NCI-H524 treated with DMSO at 0.1 percent for 48 hours (cell line): Measurements from ENCODE around the gene MARCHF10.
"Not testable (repeated sequence)": the region's sequence is repeated elsewhere in the genome, so short reads cannot be mapped to it uniquely, and the experiment has no call there.

ENCODE experiments used
- DNase-seq: peaks from one replicate; lab custom pipeline; 2025; lab: John Stamatoyannopoulos, UW

MARCHF10 gene

DNA sequence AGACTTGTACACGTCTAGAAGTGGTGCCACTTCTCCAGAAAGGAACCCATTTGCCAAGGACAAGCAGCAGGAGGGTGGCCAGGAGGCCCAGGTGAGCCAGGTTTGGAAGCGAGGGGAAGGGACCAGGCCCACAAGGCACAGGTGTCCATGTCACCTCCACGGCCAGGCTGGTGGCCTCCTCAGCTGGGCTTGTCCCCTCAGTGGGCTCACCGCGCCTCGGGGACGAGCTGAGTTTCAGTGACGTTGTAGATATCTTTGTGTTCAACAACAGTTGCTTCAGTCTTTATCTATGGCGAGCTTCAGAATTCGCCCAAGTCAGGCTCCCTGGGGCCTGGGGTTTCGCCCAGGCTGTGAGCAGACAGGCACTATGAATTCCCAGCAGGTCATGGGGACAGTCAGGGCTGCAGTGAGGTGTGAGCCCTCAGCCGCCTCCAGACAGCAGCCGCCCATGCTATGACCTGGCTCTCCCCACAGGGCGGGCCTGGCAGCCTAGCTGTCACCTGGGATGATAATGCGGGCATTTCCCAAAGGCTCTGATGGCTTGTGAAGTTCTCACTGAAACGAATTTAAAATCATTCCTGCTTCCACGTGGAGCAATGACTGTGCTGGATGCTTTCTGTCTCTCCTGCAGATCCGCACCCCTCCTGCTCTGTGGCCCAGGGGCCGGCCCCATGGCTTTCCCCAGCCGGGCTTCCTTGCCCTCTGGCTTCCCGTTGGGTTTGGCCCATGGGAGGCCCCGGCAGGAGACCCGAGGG is 91.1 kb downstream of the MARCHF10 start:
- DNase-seq, result no peak

DNA sequence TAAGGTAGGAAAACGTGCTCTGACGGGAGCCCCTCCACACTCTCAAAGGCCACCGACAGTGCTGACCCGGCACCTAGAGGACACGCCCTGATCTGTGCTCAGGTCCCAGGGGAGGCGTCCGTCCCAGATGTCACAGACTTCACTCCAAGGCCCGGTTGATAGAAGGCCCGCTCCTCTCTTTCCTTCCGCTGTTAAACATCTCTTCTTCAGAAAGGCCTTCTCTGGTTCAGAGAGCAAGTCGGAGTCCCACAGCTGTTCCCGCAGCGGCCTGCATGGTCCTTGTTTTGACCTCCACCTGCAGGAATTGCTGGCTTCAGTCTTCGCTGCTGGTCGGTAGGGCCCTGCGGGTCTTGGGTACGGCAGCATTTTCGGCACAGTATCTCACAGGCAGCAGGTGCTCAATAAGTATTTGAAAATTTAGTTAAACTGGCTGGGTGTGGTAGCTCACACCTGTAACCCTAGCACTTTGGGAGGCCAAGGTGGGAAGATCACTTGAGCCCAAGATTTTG is 92.2 kb downstream of the MARCHF10 start:
- no peak for DNase-seq

DNA sequence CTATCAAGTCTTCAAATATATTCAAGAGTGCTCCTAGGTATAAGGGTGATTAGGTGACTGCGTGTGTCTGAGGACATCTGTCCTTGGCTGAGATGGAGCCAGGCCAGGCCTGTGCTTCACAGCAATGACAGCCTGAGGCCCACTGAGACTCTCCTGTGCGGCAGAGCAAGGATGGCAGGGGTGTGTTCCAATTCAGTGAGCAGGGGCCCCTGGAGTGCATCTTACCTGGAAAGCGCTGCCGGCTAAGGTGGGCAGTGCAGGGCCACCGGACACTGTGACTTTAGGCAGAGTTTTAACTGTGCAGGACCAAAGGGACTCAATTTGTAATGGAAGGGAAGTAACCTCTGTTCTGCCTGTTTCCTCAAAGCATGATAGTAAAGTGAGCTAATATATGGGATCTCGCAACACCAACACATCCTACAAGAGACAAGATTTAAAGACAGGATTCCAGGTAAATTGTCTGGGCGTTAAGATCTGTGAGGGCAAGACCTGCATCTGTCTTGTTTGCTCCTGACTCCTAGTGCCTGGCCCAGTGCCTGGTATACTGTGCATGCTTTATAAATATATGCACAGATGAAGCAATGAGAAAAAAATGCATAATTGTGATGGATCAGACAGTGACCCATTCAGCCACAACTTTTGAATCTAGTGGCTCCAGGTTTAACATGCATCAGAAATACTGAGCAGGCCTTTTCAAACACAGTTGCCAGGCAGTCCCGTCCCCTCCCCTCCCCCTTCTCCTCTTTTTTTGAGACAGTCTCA is 93.9 kb downstream of the MARCHF10 start:
- DNase-seq, result peak; percentile 68

DNA sequence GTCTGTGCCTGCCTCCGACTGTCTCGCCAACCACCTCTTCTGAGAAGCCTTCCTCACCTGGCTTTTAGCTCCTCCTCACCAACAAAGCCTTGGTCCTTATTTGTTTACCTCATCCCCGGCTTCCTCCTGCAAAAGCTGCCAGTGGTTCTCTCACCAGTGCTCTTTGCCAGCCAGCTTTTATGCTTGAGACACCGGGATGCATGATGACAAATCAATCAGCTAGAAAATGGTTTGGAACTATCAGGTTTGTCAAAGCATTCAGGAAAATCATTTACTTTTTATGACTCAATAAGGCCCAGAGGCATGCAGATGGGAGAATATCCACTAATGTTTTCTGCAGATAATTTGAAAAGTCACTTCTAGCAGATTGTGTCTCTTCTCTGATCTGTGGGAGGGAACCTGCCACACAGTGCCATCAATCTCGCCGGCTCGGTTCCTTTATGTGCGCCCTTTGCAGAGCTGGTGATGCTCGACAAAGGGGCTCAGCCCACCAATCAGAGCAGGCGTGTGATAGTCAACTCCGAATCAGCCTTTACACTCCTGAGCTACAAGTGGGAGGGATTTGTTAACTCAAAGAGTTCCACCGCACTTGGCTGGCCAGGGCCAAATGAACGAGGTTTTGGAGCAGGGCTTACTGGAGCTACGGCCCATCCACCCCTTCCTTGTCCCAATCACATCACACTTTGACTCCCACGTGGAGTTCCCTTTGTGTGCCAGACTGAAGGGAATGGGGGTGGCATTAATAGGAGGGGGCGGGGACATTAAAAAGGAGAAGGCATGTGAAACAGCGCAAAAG is 94.8 kb downstream of the MARCHF10 start:
- DNase-seq, result no peak

DNA sequence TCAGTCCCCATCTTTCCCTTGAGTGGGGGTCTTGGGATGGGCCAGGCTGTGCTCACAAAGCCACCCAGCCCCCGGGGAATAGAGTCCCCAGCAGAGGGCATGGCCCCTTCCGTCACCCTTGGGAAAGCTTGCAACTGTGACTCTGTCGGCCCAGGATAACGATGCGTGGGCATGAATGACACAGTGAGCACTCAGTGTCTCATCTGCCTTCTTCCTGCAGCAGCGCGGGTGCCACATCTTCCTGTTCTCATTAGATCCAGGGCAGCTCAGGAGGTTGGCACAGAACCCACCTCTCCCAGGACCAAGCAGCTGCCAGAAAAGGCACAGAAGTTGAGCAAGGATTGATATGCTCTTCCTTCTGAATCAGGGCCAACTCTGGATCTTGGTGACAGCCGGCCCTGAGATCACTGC is 95.9 kb downstream of the MARCHF10 start:
- DNase-seq, result no peak

DNA sequence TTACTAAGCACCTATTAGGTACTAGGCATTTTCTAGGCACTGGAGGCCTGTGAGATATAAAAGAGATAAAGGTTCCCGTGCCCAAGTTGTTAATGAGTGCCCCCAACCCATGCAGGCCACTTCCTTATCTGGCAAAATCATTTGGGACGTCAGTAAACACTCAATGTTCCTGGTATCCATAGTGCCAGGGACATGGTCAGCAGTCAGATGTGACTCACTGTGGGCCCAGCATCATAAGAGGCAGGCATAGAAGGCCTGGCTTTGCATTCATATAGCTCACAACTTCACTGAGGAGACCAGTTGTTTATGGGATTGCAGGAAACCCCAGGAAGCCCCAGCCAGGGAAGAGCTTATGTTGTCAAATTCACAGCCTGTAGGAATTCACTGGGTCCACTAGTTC is 99.5 kb downstream of the MARCHF10 start:
- DNase-seq, result no peak

DNA sequence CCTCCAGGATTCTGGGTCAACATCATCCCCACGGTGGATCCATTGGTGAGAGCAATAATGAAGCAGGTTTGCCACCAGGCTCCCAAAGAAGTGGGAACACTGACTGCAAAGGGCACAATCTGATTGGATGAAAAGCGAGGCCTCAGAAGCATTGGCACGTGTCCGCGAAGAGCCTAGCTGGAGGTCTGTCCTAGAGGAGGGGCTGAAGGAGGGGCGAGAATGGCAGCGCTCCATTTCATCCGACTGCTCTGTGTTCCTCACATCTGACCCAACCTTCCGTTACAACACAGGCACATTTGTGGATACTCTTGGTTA is 100.7 kb downstream of the MARCHF10 start:
- DNase-seq, result no peak

DNA sequence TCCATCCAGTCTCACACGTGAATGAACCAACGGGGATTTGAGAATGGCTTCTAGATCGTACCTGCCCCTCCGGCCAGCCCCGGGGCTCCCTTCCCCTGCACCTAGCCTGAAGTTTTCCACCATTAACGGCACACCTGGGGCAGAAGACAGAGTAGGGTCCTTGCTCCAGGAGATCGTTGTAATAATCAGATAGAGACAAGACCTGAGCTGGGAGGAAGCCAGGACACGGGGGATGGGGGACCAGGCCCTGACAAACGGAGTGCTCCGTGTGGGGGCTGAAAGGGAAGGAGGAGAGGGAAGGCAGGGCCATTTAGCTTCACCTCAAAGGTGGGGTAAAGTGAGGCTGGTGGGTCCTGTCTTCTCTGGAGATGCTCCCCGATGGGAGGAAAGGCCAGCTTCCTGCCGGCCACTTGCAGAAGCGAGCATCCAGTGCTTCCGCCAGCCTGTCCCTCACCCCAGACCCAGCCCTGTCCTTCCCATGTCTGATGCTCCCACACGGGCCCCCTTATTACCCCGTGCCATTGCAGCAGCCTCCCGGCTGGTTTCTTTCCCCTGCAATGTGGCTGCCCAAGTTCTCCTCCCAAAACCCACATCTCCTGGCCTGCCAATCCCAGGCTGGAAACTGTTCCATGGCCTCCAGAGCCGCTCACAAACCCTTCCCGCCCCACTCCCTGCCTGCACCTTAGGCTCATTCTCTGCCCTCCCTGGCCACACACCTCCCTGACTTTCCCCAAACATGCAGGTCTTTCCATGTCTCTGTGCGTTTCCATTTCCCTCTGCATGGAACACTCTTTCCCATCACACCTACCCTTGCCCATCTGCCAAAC is 101.3 kb downstream of the MARCHF10 start:
- DNase-seq, result no peak

DNA sequence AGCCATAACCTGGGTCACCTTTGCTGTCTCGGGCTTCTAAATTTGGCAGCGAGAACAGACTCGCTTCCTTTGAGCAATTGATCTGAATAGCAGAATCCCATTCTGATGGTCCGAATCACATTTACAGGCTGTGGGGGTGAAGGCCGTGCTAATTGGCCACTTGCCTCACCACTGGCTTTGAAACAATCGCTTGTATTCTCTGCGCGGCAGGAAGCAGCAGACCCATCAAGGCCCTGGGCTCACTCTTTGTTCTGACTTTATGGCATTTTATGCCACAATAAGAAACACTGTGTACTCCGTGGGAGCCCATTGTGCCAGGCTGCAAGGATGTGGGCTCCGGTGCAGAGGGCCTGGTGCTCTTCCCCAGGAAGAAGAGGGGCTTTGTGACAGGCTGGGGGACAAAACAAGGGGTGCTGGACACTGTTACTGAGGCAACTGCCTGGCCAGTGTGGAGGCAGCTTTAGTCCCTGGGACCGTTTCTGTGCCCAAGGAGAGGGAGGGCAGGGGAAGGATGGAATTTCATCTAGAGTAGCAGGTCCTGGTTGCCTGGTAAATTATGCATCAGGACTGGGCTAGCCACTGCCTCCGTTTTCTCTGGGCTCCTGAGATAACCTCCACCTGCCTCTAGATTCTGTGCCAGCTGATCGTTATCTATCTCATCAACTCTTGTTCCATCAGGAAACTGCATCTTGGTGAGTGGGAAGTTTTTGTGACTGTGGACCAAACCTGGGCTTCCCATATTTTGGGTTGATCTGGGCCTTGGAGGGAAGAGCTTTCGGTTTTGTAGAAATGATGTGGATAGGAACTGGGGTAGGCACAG is 102.1 kb downstream of the MARCHF10 start:
- no peak for DNase-seq

DNA sequence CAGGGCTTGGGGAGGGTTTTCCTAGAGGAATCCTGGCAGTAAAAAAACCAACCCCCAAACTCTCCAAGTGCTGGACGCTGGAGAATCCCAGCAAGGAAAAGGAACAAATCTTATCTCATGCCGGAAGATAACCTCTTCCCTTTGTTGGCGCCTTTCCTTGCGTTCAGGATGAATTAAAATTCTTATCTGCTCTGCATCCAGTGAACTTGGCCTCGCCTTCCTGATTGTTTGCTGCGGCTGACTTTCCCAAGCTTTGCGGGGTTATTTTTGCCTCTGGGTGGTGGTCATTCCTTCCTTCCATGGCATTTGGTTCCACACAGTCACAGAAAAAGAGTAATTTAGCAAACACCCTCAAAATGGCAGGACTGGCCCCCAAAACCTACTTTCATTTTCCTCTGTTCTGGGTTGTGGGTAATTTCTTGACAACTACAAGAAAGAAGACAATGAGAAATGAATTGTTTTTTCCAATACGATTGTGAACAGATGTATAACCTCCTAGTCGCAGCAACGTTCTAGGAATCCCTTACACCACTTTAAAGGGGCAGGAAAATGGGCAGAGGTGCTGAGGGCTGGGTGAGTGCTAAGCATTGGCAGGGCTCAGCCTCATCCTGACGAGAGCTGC is 102.8 kb downstream of the MARCHF10 start:
- no peak for DNase-seq

DNA sequence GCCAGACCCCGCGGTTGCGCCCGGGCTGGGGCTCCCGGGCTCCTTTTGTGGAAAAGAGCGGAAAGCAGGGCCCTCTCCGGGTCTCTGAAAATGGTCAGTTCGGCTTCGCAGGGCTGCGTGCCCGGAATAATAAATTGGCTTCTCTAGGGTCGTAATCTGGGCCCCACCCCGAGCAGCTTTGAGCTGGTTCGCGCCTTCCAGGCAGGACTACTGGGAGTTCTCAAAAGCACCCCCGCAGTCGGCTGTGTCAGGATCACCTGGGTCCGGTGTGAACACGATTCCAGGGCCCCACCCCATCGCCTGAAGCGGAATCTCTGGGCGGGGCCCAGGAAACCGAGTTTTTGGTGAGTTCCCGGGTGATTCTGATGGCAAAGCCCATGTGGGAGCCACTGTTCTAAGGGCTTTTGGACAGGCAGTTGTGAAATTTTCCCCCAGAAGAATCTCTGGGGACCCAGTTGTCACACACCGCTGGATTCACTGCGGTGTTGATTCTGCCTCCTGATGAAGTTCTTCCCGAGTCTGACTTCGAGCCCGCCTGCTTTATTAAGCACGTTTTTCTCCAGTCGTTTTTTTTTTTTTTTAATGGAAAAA is 103.6 kb downstream of the MARCHF10 start:
- DNase-seq, result no peak

DNA sequence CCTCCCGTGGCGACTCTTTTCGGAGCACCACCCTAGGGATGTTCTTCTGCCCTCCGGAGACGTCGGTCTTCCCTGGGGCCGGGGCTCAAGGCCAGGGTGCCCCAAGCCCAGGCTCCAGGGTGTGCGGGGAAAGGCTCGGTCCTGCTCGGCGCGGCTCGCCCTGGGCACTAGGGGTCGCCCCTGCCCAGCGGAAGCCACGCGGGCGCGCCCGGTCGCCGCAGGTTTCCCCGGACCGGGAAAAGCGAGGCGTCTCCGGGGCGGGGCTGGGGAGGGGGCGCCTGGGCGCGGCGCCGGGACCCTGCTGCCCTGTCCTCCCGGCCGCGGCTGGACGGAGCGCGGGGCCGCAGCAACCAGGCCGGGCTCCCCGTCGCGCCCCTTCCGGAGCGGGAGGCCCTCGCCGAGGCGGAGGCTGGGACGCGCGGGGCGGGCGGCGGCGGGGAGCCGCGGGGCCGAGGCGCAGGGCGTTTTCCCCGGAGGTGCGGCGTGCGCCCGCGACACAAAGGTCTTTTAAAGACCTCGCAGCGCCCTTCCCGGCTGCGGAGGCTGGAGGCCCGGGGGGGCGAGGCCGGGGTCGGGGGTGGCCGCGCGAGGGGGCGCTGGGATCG is 104.2 kb downstream of the MARCHF10 start:
- DNase-seq, result no peak

DNA sequence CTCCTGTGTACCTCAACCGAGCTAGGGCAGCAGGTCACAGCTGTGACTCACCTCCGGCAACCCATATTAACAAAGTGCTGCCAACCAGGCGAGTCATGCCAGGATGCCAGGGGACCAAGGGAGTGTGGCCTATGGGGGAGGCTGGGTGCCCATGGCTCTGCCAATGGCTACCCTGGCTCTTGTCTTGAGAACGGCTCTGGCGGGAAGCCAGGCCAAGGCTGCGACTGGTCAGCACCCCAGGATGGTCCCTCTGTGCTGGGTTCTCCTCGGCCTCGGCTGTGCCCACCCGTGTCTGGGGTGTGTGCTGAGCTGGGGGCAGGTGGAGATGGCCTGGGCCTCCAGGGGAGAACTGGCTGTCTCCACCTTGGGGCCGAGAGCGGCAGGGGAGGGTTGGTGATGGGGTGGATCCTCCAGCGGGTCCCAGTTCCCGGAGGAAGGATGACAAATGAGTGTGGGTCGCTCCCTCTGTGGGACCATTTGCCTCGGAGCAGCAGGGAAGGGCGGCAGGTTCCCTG is 104.8 kb downstream of the MARCHF10 start:
- DNase-seq, result no peak

DNA sequence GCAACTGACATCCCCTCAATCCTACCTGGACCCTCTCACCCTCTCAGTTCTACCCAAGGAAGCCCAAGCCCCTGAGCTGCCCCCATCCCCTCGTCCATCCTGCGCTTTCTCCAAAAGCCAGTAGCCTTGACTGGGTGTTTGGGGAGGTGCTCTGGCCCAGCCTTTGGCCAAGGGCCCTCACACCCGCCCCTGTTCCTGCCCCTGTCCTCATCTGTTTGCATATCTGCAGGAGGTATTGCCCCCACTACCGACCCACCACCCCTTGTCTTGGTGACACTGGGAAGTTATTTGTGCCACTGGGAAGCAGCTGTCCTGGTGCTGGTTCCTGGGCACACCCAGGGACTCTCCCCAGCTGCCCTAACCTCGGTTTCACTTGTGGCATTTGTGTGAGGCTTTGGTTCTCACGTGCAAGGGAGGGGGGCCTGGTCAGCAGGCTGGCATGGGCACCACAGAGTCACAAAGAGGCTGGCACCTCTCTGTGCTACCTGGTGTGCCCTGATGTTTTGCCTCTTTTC is 105.3 kb downstream of the MARCHF10 start:
- no peak for DNase-seq

DNA sequence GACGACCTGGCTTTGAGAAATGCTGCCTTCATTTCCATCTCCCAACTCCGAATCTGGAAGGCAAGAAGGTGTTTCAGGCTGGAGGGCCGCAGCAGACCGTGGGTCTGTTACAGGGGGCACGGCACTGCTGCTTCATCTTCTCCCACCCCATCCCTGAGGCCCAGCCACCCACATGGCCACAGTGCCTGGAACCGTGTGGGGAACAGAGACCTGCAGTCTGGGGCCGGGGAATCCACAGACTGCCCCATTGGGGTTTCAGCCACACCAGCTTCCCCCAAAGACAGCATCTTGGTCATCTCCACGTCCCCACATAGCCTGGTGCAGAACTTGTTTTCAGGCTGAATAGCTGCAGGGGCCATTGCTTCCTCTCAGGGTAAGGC is 106.4 kb downstream of the MARCHF10 start:
- no peak for DNase-seq

DNA sequence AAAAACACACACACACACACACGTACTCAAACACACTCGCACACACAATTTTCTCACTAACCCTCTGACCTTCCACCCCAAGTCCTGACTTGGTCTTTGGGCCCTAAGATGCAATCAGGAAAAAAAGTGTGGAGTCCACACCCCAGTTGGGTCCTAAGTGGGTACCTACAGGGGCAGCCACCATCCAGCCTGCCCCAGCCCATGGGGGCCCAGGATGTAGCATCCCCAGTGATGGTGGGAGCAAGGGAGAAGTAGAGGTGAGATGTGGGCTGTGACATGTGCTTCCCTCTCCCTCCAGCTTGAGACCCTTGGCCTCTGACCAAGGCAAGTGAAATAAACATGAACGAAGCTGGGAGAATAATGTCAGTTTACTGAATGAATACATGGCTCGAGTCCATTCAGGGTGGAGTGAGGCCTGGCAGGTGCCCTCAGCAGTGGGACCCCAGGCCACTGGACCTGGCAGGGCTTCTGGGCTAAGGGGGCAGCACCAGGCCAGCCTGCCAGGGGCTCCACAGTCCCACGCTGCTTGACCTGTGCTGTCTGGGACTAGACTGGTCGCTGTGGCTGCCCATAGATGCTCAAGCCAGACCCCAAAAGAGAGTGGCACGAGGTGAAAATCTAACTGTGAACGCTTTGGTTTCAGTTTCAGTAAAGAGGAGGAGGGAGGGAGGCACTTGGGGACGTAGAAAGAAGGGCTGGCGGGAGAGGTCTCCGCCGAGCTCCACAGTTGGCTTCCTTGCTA is 107.0 kb downstream of the MARCHF10 start:
- DNase-seq, result no peak

DNA sequence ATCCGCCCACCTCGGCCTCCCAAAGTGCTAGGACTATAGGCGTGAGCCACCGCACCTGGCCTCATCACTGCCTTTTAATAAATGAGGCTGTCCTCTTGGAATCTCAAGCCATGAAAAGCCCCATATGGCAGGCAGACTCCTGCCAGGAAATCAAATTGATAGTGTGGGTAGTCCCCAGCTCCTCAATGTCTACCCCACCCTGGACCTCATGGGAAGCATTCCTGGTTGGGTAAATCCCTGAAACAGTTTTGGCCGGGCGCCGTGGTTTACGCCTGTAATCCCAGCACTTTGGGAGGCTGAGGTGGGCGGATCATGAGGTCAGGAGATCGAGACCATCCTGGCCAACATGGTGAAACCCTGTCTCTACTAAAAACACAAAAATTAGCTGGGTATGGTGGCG is 109.7 kb downstream of the MARCHF10 start:
- not testable (repeated sequence) for DNase-seq

DNA sequence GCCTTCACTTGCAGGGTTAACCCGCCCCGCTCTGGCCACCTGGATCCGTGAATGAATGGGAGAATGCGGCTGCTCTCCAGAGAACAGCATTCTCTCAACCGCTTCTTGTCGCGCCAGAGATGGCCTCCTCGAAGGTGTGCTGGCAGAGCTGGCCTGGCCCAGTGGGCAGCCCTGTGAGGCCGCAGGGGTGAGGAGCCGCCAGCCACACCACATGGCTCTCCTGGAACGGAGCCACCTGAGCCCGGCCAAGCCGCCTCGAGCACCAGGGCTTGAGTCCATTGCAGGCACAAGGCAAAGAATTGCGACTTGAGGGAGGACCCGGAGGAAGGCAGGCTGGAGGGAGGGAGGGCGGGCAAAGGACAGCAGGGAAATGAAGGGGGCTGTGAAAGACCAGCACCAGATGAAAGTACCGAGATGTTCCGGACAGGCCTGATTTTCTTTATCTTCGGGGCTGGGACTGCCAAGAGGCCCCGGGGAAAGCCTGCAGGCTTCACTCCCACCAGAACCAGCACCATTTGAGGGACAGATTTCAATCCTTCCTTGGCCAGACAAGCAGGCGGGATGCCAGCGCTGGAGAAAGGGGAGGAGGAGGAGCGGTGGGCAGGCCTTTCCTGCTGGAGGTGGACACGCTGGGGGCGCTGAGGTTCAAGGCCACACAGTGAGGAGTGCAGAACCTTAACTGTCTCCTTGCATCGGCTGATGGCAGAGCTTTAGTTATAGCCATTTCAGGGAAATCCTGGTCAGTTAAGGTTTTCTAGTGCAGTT is 111.2 kb downstream of the MARCHF10 start:
- no peak for DNase-seq
